ENCODE results near the gene TNIP2.
"Not testable (repeated sequence)": the region's sequence is repeated elsewhere in the genome, so short reads cannot be mapped to it uniquely, and the experiment has no call there.

The TNIP2 gene

DNA sequence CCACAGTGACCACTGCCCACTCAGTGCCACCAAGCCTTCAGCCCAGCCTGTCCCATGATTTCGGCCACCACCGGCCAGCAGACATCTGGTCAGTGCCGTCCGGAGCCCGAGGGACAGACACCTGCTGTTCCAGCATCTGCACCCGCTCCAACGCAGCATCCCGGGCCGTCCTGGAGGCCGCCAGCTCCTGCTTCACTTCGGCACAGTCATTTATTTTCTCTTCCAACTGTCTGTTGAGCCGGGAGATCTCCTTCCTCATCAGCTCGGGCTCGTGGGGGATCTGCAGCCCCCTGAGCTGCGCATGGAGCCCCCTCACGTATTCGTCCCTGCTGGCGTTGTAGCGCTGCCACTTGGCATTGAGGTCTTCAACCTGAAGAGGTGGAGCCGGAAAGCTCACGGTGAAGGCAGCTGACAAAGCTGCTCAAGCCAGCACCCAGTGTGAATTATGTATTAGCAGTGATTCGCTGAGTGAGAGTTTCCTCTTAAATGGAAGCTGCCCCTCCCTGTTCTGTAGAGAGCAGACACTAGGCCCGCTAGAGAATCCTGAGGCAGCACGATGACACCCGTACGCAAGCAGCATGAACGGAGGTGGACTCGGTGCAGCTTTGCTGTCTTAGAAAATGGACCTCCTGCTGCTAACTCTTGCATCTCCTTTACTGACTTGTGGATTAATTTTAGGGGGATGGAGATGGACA lies 11.4 kb downstream of the TNIP2 start:
- DNase-seq (ENCODE audit: low read depth in 2 of 2) = no peak

DNA sequence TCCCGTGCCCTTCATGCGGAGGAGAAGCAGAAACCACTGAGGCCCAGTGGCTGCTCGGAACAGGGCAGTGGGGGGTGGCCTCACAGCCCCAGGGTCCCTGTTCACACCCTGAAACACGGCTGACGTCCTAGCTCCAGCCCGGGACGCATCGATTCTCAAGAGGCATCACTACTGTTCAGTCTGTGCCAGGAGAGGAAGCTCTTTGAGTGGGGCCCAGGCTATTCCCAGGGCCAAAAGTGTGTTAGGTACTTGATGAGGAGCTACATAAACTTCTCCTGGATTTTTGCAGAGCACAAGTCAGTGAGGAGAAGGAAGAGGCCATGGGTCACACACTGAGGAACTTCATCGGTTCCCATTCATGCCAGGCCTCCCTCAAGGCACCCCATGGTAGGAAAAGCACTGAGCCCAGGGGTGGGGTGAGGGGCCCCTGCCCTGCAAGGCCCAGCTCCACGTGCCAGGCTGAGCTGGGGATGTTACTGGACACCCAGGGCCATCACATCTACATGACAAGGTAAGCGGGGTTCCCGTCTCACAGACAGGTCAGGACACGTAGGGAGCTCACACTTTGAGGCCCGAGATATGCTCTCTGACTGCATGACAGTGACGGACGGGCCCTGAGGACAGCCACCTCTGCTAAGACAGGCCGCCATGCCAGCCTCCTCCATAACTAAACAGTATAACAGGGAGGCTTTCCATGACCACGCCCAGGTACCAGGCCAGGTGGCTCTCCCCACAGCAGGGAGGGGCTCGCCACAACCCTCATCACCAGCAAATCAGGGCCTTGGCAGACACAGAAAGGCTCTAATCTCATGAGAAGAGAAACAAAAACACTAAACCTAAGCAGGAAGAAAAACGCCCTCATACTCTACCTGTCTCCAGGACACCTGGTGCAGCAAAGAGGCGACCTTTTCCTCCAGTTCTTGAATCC lies 12.4 kb downstream of the TNIP2 start:
- no peak for DNase-seq (ENCODE audit: low read depth in 2 of 2)

DNA sequence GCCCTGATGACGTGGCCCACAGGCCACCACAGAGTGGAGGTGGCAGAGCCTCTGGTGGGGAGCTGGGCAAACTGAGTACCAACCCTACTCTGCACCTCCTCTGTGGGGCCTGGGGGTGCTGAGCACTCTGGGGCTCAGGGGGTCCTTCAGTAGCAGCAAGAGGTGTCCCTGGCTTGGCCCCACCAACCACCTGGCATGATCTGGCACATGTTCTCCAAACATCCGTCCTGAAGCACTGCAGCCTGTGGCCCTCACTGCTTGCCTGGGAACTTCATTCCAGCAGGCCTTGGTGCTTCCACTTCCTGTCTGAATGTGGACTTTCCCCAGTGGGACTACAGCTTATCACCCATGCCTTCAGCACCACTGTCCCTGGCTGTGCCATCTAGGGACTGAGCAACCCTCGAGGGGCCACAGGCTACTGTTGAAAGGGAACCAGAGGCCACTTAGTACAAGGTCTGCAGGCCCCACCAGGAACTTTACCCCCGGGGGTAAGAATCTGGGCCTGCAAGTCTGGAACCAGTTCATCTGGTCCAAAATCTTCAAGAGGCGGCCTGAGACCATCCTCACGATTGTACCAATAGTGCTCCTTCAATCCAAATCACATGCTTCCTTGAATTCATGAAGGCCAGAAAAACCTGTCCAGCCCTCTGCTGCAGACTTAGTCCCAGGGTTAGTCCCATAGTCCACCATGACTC lies 13.2 kb downstream of the TNIP2 start:
- DNase-seq (ENCODE audit: low read depth in 2 of 2) = no peak

DNA sequence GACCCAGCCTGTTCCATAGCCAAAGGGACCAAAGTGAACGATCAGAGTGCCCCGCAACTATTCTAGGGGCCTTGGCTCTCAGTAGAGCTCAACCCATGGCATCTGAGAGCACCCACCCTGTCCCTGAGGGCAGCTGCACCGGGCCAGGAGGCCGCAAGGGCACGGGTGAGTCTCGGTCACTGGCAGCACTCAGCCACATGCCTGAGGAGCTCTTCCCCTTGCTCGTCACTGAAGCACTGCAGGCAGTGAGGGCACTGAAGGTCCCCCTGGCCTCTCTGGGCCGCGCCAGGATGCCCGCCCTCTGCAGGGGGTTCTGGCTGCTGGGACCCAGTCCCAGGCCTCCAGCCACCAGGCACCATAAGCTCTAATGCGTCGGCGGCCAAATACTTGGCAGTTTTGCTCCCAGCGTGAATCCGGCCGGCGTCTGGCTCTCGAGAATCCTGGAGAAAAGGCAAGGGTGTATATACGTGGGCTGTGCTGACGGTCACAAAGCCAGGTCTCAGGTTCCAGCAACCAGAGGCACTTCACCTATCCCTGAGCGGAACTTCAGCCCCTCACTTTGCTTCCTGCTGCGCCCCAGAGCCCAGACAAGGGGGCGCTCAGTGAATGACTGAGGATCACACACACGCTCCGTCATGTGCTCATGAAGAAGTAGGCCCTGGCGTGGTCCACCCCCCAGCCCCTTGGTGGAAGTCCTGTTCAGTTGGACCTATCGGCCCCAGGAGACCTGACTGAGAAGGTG lies 13.9 kb downstream of the TNIP2 start:
- no peak for DNase-seq (ENCODE audit: low read depth in 2 of 2)

DNA sequence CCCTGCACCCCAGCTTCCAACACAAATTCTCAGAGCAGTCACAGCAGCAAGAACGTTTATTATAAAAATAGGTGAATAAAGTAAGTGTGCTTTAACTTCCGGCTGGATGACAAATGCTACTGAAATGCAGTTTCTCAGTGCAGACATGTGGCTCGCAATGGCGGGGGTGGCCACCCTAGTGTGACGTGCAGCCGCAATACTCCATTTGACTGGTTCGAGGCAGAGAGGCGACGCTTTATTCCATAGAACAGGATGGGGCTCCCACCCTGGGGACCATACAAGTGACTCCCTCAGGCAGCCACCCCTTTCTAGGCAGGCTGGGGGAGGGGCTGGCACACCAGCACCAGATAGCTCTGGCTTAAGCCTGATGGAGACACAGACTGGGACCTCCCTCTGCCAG lies 14.5 kb downstream of the TNIP2 start:
- DNase-seq (ENCODE audit: low read depth in 2 of 2) = no peak

DNA sequence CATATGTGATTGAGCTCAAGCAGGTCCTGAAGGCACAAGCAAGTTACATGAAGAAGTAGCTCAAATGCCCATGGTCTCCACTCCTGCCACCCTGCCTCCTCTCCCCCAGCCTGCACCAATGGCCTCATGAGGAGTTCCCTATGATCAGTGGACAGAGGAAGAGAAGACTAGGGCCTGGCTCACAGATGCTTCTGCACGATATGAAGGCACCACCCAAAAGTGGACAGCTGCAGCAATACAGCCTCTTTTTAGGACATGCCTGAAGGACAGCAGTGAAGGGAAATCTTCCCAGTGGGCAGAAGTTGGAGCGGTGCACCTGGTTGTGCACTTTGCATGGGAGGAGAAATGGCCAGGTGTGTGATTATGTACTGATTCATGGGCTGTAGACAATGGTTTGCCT lies 17.8 kb downstream of the TNIP2 start:
- DNase-seq (ENCODE audit: low read depth in 2 of 2) = not testable (repeated sequence)

DNA sequence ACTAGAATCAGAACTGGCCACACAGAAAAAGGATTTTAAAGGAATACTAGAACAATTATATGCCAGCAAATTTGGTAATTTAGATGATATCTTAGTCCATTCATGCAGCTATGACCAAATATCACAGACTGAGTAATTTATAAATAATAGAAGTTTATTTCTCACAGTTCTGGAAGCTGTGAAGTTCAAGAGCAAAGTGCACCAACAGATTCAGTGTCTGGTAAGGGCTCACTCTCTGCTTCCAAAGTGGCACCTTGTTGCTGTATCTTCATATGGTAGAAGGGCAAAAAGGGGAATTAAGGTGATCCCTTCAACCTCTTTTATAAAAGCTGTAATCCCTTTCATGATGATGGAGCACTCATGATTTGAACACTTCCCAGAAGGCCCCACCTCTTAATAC lies 20.3 kb downstream of the TNIP2 start:
- DNase-seq (ENCODE audit: low read depth in 2 of 2) = no peak

DNA sequence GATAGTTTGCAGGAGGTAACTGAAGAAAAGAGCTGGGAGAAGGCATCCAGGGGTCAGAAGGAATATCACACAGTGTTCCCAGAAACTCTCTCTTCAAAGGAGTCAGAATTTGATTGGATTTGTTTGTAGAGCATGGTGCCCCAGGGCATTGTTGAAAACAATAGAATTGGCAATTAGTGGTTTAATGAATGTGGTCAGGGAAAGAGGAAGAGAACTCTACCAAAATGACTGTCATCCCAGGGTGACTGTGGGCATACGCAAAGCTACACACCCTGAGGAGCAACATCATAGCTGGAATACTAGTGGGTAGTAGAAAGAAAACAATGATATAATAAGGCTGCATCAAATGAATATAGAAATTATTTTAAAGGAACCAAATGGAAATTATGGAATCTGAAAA lies 21.5 kb downstream of the TNIP2 start:
- DNase-seq (ENCODE audit: low read depth in 2 of 2) = no peak

DNA sequence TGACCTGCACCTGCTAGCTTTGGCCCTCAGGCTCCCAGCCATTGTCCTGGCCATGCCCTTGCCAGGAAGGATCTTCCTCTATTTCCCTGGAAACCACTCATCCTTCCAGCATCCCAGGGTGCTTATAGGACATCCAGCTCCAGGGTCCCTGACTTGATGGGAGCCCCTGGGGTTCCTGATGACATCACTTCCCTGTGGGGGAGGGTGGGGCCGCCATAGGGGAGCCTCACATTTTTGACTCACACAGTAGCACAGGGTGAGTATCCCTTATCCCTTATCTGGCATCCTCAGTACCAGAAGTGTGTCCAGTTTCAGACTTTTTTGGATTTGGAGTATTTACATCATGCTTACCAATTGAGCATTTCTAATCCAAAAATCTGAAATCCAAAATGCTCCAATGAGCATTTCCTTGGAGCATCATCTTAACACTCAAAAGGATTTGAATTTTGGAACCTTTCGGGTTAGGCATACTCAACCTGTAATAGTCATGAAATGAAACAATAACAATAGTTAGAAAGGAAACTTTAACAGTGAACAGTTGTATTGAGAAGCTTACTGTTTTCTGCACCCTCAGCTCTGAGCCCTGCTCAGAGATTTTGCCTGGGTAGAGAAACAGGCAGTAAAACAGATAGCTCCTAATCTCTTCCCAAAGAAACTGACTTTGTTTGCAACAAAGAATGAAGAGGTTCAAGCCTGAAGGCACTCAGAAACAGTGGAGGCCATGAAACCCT lies 22.1 kb downstream of the TNIP2 start:
- DNase-seq (ENCODE audit: low read depth in 2 of 2) = no peak

DNA sequence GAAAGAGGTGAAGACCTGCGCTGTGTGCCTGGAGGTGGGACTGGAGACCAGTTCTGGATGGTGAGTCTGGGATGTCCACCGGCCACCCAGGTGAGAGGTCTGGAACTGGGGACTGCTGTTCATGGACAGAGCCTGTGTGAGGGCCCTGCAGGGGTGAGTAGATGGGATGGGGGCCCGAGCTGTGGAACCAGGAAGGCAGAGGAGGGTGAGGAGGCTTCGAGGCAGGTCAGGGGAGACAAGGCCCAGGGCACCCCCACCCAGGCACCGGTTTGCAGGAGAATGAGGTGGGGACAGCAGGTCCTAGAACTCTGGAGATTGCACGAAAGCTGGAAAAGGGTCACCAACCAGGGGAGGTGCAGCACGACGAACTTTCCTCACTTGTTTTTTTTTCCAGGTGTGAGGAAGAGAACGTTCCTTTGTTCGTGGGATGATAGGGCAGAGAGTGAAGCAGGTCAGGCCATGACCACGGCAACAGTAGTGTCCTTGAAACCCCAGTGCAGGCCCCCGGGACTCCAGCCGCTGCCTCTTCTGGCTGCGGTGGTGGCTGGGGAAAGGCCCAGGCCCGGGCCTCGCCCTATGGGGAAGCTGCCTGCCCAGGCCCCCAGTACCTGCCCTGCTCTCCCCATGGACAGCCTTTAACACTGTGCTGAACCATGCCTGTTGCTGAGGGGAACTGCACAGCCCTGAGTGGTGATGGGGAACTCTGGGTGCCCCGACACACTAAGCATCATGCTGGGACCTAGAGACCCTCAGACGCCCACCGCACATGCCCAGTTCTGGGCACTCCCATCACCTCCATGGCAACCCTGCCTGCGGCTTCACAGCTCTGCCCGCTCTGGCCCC lies 22.9 kb downstream of the TNIP2 start:
- DNase-seq (ENCODE audit: low read depth in 2 of 2) = no peak

DNA sequence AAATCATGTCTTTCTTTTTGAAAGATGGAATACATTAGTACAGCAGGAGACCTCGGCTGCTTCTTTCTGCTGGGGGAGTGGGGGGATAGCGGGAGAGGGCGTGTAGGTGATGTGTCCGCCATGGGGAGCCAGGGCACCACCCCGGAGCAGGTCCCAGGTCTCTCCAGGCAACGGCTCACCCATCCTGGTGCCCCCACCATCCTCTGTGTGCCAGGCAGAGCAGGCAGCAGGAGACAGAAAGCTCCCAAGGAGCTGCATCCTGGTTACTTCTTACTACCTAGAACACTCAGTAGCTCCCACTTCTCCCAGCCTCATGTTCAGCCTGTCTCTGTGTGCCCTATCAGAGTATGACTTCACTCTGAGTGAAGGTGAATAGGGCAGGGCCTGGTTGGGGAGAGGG lies 23.6 kb downstream of the TNIP2 start:
- no peak for DNase-seq (ENCODE audit: low read depth in 2 of 2)

DNA sequence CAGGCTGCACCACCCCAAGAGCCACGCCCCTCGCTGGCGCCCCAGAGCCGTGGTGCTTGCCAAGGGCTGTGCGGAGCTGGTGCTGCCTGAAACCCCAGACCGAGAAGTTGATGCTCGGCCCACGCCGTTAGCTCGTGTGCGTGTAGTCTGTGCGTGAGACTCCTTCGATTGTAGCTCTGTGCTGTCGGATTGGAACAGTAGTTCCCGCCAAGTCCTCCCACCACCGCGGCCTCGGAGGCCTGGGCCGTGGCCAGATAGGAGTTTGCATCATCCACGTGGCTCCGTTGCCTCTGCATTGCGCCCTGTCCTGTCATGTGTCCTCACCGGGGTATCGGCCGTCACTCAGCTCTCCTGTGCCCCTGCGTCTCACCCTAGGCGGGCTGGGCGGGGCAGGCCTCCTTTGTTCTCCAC lies 24.2 kb downstream of the TNIP2 start:
- DNase-seq (ENCODE audit: low read depth in 2 of 2) = no peak

DNA sequence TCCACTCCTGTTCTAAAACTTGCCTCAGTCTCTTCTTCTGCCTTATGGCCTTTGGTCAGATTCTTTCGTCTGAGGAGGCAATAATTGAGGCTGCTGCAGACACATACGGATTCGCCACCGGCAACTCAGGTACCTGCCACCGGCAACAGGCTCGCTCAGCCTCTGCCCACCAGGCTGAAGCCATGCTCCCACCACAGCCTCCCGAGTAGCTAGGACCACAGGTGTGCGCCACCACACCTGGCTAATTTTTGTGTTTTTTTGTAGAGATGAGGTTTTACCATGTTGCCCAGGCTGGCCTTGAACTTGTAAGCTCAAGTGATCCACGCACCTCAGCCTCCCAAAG lies 26.6 kb downstream of the TNIP2 start:
- DNase-seq (ENCODE audit: low read depth in 2 of 2) = no peak

DNA sequence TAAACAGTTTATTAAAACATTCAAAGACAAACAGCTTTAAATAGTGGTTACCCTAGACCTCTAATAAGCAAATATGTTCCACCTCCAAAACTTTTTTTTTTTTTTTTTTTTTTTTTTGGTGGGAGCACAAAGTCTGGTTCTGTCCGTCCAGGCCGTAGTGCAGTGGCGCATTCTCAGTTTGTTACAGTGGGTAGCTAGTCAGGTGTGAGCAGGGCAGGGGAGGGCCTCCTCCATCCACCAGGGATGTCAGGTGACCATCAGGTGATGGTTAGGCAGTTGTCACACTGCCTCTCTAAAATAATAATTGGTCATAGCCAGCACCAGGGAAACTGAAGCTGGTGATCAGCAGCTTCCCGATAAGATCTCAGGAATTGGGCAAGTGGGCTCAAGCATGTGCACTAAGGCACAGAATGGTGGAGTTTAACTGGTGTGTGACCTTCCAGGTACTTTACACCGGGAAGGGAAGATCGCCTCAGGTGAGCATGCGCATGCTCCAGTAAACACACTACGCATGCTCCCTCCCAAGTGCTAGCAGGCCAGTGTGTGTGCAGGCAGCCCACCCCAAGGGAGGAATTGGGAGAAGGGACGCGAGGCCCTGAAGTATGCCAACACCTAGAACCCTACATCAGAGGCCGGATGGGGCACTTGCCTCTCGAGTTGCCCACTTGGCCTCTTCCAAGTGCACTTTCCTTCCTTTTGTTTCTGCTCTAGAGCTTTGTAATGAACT lies 27.2 kb downstream of the TNIP2 start:
- DNase-seq (ENCODE audit: low read depth in 2 of 2) = no peak

DNA sequence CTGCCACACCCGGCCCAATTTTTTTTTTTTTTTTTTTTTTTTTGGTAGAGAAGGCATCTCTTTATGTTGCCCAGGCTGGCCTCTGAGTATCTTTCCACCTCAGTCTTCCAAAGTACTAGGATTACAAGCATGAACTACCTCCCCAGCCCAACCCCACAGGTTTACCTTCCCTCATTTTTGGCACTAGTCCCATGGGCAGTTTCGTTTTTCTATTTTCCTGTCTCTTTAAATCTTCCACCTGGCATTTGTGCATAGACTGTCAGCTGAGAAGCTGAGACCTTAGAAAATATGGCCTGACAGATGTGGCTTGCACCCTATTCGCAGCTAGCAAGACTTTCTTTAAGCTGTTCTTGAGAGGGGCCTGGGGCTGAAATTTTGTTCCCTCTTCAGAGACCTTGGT lies 27.9 kb downstream of the TNIP2 start:
- no peak for DNase-seq (ENCODE audit: low read depth in 2 of 2)

DNA sequence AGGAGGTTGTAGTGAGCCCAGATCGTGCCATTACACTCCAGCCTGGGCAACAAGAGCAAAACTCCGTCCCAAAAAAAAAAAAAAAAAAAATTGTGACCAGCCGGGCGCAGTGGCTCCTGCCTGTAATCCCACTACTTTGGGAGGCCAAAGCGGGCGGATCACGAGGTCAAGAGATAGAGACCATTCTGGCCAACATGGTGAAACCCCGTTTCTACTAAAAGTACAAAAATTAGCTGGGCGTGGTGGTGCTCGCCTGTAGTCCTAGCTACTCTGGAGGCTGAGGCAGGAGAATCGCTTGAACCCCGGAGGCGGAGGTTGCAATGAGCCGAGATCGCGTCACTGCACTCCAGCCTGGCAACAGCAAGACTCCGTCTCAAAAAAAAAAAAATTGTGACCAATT lies 29.3 kb downstream of the TNIP2 start:
- not testable (repeated sequence) for DNase-seq (ENCODE audit: low read depth in 2 of 2)

DNA sequence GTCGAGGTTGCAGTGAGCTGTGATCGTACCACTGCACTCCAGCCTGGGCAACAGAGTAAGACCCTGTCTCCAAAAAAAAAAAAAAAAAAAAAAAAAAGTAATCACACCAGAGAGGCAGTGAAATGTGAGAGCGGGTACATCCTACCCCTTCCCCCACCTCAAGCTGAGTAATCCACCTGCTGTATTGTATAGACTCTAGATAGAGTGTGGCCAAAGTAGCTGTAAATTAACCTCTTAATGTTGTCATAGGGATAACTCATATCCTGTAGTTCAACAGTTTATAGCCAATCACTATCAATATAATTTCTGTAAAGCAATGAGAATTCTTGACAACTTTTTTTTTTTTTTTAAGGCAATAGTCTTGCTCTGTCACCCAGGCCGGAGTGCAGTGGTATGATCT lies 30.8 kb downstream of the TNIP2 start:
- DNase-seq (ENCODE audit: low read depth in 2 of 2) = no peak

DNA sequence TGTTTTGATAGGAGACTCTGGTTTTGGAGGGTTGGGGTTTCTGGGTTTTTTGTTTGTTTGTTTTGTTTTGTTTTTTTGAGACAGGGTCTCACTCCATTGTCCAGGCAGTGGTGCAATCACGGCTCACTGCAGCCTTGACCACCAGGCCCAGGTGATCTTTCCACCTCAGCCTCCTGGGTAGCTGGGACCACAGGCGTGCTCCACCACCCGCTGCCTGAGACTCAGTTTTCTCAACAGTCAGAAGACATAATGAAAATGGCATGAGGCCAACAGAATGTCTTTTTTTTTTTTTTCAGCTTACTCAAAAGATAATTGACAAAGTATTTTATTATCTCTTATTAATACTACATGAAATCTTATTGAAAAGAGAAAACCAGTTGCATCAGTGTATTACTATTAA lies 32.4 kb downstream of the TNIP2 start:
- DNase-seq (ENCODE audit: low read depth in 2 of 2) = no peak

DNA sequence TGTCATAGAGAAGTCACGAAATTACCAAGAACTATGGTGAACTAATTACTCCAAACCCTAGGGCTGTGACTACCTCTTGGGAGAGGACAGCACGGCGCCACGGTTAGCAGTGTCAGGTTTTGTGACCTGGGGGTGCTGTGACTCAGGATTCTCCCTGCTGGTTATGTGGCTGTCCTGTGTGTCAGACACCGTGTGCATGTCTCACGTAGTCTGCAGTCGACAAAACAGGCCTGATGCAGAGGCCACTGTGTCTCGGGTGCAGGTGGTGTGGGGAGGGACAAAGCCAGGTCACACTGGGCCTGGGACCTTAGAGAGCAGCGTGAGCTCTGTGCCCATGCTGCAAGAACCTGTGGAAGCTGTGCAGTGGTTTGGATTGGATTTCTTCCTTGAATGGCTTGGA lies 34.1 kb downstream of the TNIP2 start:
- DNase-seq (ENCODE audit: low read depth in 2 of 2) = no peak

DNA sequence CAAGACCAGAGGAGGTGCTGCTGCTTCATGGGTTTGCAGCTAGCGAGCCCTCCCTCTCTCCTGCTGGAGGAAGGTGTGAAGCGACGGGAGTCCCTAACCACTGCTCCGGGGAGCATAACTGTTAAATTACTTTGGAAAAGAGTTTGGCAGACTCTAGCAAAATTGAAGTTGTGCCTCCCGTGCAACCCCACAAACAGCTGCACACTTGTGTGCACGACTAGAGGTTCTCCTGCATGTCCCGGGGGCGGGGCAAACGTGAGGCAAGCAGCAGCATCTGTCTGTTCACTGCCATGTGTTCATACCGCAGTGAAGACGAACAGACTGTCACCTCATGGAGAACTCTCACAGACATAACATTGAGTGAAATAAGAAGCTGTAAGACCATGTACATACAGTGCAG lies 34.5 kb downstream of the TNIP2 start:
- DNase-seq (ENCODE audit: low read depth in 2 of 2) = no peak
